Panc1 (cell line): ENCODE results near the gene MCM3AP. TPM values are rescaled to one million over a fixed set of nuclear protein-coding genes. Genes with fewer than 3 reads are reported as not detected.

ENCODE experiments used
- ATAC-seq: fragments of 200-7000 bp; cut with Tn5 transposase; 2 replicates; pipeline ENCODE4 v1.9.1; 2020; ENCODE audit warnings: mild to moderate bottlenecking, moderate library complexity
- BruUV-seq: library from RNA; stranded (reverse); fragments of 400-500 nt; replicated peaks from 2 replicates; lab custom pipeline; 2021; lab: Mats Ljungman, UMichigan
- CTCF ChIA-PET: fragments of 300-600 bp; sonication (Branson Sonifier 250); formaldehyde crosslinking; loops from one replicate; lab custom pipeline; 2022; ENCODE audit warnings: antibody characterized with exemption; lab: Charles Lee
- POLR2A ChIA-PET: fragments of 300-600 bp; sonication (Branson Sonifier 250); formaldehyde crosslinking; loops from one replicate; lab custom pipeline; 2022; ENCODE audit warnings: antibody characterized with exemption; lab: Charles Lee
- DNase-seq: peaks from one replicate; pipeline ENCODE4 v3.0.0-alpha.2; 2010; ENCODE audit warnings: low read depth, low spot score
- H3K27ac ChIP-seq: 2 replicates; pipeline ENCODE4 v1.5.1; 2011; ENCODE audit warnings: mild to moderate bottlenecking, low read length, inconsistent platforms
- H3K27me3 ChIP-seq: fragments of 200-500 bp; sonication (Bioruptor generic); 2 replicates; pipeline ENCODE4 v1.6.0; 2014; ENCODE audit warnings: low read length, inconsistent platforms; ENCODE audit not compliant: control insufficient read depth, insufficient read depth
- H3K36me3 ChIP-seq: fragments of 200-500 bp; sonication (Bioruptor generic); 2 replicates; pipeline ENCODE4 v1.5.1; 2014; ENCODE audit warnings: inconsistent platforms, mild to moderate bottlenecking, low read length, moderate library complexity; ENCODE audit not compliant: control insufficient read depth, insufficient read depth
- H3K4me1 ChIP-seq: 2 replicates; pipeline ENCODE4 v1.5.1; 2011; ENCODE audit warnings: inconsistent platforms, mild to moderate bottlenecking, low read length, moderate library complexity; ENCODE audit not compliant: control insufficient read depth, insufficient read depth
- H3K4me3 ChIP-seq, 2 experiments: 2 replicates each; pipeline ENCODE4 v1.5.1; 2011 to 2012; ENCODE audit warnings: low read depth in 2 of 2, low read length in 2 of 2, mild to moderate bottlenecking in 2 of 2, inconsistent platforms in 1 of 2, moderate library complexity in 1 of 2
- H3K9me3 ChIP-seq: fragments of 200-500 bp; sonication (Bioruptor generic); 2 replicates; pipeline ENCODE4 v1.5.1; 2014; ENCODE audit warnings: low read depth, mild to moderate bottlenecking, inconsistent platforms, low read length, moderate library complexity; ENCODE audit not compliant: control insufficient read depth, insufficient read depth
- CTCF ChIP-seq: fragments of 450-650 bp; IDR thresholded peaks from 2 replicates; pipeline ENCODE4 v1.5.1; 2017; ENCODE audit warnings: mild to moderate bottlenecking
- POLR2AphosphoS5 ChIP-seq: IDR thresholded peaks from 2 replicates; pipeline ENCODE4 v1.6.1; 2012; ENCODE audit warnings: mild to moderate bottlenecking, low read depth, low read length, moderate library complexity
- REST ChIP-seq, 2 experiments: IDR thresholded peaks; 2 replicates each; pipeline ENCODE4 v1.6.1; 2011 to 2012; ENCODE audit warnings: low read depth in 2 of 2, control low read depth in 1 of 2, low read length in 1 of 2, mild to moderate bottlenecking in 1 of 2, moderate library complexity in 1 of 2; ENCODE audit not compliant: insufficient read depth in 1 of 2
- SIN3A ChIP-seq: IDR thresholded peaks from 2 replicates; pipeline ENCODE4 v1.6.1; 2012; ENCODE audit warnings: low read depth, mild to moderate bottlenecking, low read length, moderate library complexity, borderline replicate concordance; ENCODE audit not compliant: insufficient read depth
- TCF7L2 ChIP-seq: IDR thresholded peaks from 2 replicates; pipeline ENCODE4 v1.6.1; 2011; ENCODE audit warnings: mild to moderate bottlenecking, low read depth, low read length, inconsistent platforms
- in situ Hi-C: cut with HindIII; loops from 2 replicates; pipeline ENCODE4 v1.10.0; 2016; ENCODE audit warnings: low sequenced_read_pairs, low pct_unique_long_range_greater_than_20kb
- intact Hi-C: fragments of 100-400 bp; cut with micrococcal nuclease; formaldehyde crosslinking; loops from one replicate; pipeline ENCODE4 v1.10.0; 2022; ENCODE audit not compliant: unreplicated experiment
- total RNA-seq: library from RNA; stranded (reverse); gene quantifications from one replicate; pipeline ENCODE4 v1.2.1, GENCODE V29; 2021; ENCODE audit not compliant: unreplicated experiment

The MCM3AP gene
- total RNA-seq, 1 experiment from 2014 or later, result 95.0 TPM

DNA sequence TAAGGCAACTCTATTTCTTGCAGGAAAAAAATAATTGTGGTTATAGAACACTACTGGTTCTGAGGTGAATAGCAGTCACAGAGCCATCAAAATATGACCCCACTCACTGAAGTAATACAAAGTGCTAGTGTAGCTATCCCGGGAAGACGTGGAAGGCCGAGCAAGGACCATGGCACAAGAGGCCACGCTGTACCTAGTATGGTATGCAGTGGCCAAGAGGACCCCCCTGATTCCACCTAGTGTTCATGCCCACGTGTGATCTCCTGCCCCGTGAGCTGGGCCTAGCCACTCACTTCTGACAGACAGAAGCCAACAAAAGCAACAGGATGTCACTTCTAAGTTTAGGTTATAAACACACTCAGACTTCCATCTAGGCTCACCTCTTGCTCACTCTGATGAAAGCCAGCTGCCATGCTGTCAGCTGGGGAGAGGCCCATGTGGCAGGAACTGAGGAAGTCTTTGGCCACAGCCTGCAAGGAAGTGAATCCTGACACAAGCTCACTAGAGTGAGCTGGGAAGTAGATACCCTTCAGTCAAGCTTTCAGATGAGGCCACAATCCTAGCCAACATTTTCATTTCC, 35.2 kb downstream of the MCM3AP start:
- ChIA-PET POLR2A (no interaction called here), CTCF (no interaction called here)
- Histone ChIP-seq H3K4me1 (no peaks in the 10 kb centered on the region), H3K4me3 (no peak overlapping the region), H3K27ac (no peak overlapping the region), H3K9me3 (no peaks in the 10 kb centered on the region), H3K36me3 (peaks cover 7% of the 10 kb centered on the region), H3K27me3 (no peaks in the 10 kb centered on the region)
- DNase-seq (no peak), ATAC-seq (no peak)
- in situ Hi-C loops (no loop called here), intact Hi-C loops (no loop called here)
- BruUV-seq, result no TSS peak
- TF ChIP-seq POLR2AphosphoS5, result no peak
- TF ChIP-seq REST (IDR thresholded peaks at IDR 0.05; ENCODE audit: insufficient read depth in 1 of 2, low read depth in 2 of 2, low read length in 1 of 2), result no peak
- no peak for TF ChIP-seq SIN3A
- TF ChIP-seq TCF7L2, result no peak
- TF ChIP-seq CTCF, result no peak

DNA sequence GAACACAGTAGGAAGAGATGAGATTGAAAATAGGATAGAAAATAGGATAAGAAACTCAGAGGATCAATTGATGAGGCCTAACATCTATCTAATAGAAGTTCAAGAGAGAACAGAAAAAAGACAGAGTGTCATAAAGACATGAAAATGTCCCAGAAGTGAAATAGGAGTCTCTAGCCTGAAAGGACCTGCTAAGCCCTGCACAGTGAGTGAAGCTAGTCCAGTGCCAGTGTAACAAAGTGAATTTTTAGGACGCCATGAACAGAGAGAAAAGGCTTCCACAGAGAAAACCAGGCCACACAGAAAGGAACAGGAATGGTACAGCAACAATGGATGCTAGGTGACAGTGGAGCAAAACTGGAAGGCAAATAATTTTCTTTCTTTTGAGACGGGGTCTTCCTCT, 36.6 kb downstream of the MCM3AP start:
- Histone ChIP-seq H3K4me1 (no peaks in the 10 kb centered on the region), H3K4me3 (no peak overlapping the region), H3K27ac (no peak overlapping the region), H3K36me3 (peaks cover 3% of the 10 kb centered on the region), H3K27me3 (no peaks in the 10 kb centered on the region), H3K9me3 (no peaks in the 10 kb centered on the region)
- in situ Hi-C loops, result no loop called here
- TF ChIP-seq SIN3A, result no peak
- no peak for TF ChIP-seq REST (IDR thresholded peaks at IDR 0.05; ENCODE audit: insufficient read depth in 1 of 2, low read depth in 2 of 2, low read length in 1 of 2)
- no peak for TF ChIP-seq TCF7L2
- TF ChIP-seq POLR2AphosphoS5, result no peak
- no peak for TF ChIP-seq CTCF
- DNase-seq, result no peak
- ATAC-seq, result no peak
- ChIA-PET POLR2A (no interaction called here), CTCF (no interaction called here)
- intact Hi-C loops, result no loop called here
- no TSS peak for BruUV-seq
